IMR-90 (cell line): Measurements from ENCODE around the gene IRF4. TPM values are rescaled to one million over a fixed set of nuclear protein-coding genes. Genes with fewer than 3 reads are reported as not detected.

Experiments
- ATAC-seq: fragments of 200-7000 bp; cut with Tn5 transposase; 2 replicates; pipeline ENCODE4 v1.9.1; 2020; ENCODE audit warnings: low read depth, mild to moderate bottlenecking, moderate library complexity
- BruUV-seq: library from RNA; stranded (reverse); fragments of 400-500 nt; replicated peaks from 2 replicates; lab custom pipeline; 2021; lab: Mats Ljungman, UMichigan
- CTCF ChIA-PET: fragments of 300-600 bp; formaldehyde crosslinking; extraction: SDS; loops from one replicate; lab custom pipeline; 2021; ENCODE audit warnings: antibody characterized with exemption; lab: Yijun Ruan, JAX
- POLR2A ChIA-PET: fragments of 300-600 bp; sonication (Branson Sonifier 250); formaldehyde crosslinking; loops from one replicate; lab custom pipeline; 2022; ENCODE audit warnings: antibody characterized with exemption; ENCODE audit not compliant: unreplicated experiment; lab: Charles Lee
- DNase-seq: peaks from one replicate; pipeline ENCODE4 v3.0.0; 2013
- H2AFZ ChIP-seq: replicated peaks from 2 replicates; pipeline ENCODE3; 2013; ENCODE audit warnings: low read length, mild to moderate bottlenecking; ENCODE audit not compliant: poor library complexity
- H2AK5ac ChIP-seq: 2 replicates; pipeline ENCODE4 v1.6.1; 2013; ENCODE audit warnings: low read depth, low read length, inconsistent platforms
- H2AK9ac ChIP-seq: replicated peaks from 2 replicates; pipeline ENCODE3; 2013; ENCODE audit warnings: mild to moderate bottlenecking, low read depth, low read length, moderate library complexity; ENCODE audit not compliant: poor library complexity
- H2BK120ac ChIP-seq: 2 replicates; pipeline ENCODE4 v1.6.1; 2013; ENCODE audit warnings: low read depth, low read length, inconsistent platforms
- H2BK15ac ChIP-seq: 3 replicates; pipeline ENCODE4 v1.6.1; 2013; ENCODE audit warnings: low read depth, low read length, inconsistent platforms
- H2BK20ac ChIP-seq: 2 replicates; pipeline ENCODE4 v1.6.1; 2013; ENCODE audit warnings: low read depth, mild to moderate bottlenecking, inconsistent platforms, low read length, moderate library complexity
- H2BK5ac ChIP-seq: 2 replicates; pipeline ENCODE4 v1.6.1; 2013; ENCODE audit warnings: mild to moderate bottlenecking, low read depth, low read length, inconsistent platforms; ENCODE audit not compliant: poor library complexity, severe bottlenecking
- H3K14ac ChIP-seq: replicated peaks from 2 replicates; pipeline ENCODE4 v1.6.1; 2013; ENCODE audit warnings: low read depth, low read length, inconsistent platforms
- H3K18ac ChIP-seq: 2 replicates; pipeline ENCODE4 v1.6.1; 2013; ENCODE audit warnings: low read depth, low read length, control low read depth
- H3K23ac ChIP-seq: 2 replicates; pipeline ENCODE4 v1.6.1; 2013; ENCODE audit warnings: low read depth, low read length, inconsistent platforms
- H3K27ac ChIP-seq: 2 replicates; pipeline ENCODE4 v1.5.1; 2013; ENCODE audit warnings: mild to moderate bottlenecking, control low read depth, low read length; ENCODE audit not compliant: insufficient read depth
- H3K27me3 ChIP-seq: 2 replicates; pipeline ENCODE4 v1.6.1; 2013; ENCODE audit warnings: low read length; ENCODE audit not compliant: control insufficient read depth, insufficient read depth
- H3K36me3 ChIP-seq: 2 replicates; pipeline ENCODE4 v1.6.1; 2013; ENCODE audit warnings: low read length, mixed read lengths; ENCODE audit not compliant: control insufficient read depth, insufficient read depth
- H3K4ac ChIP-seq: 2 replicates; pipeline ENCODE4 v1.6.1; 2013; ENCODE audit warnings: low read depth, low read length, inconsistent platforms
- H3K4me1 ChIP-seq: 2 replicates; pipeline ENCODE4 v1.6.1; 2013; ENCODE audit warnings: low read length, mixed read lengths; ENCODE audit not compliant: control insufficient read depth, insufficient read depth
- H3K4me2 ChIP-seq: 2 replicates; pipeline ENCODE4 v1.6.1; 2013; ENCODE audit warnings: low read depth, mild to moderate bottlenecking, control low read depth, low read length, moderate library complexity
- H3K4me3 ChIP-seq: 2 replicates; pipeline ENCODE4 v1.5.1; 2013; ENCODE audit warnings: low read depth, mild to moderate bottlenecking, control low read depth, low read length, moderate library complexity; ENCODE audit not compliant: insufficient read depth
- H3K56ac ChIP-seq: 2 replicates; pipeline ENCODE4 v1.6.1; 2013; ENCODE audit warnings: low read length, inconsistent platforms; ENCODE audit not compliant: insufficient read depth; ENCODE audit errors: extremely low read depth
- H3K79me1 ChIP-seq, 2 experiments: 2 replicates each; pipeline ENCODE4 v1.6.1; 2013; ENCODE audit warnings: low read length in 2 of 2, inconsistent platforms in 1 of 2, low read depth in 1 of 2
- H3K9ac ChIP-seq: 2 replicates; pipeline ENCODE4 v1.6.1; 2013; ENCODE audit warnings: low read depth, low read length, control low read depth
- H3K9me1 ChIP-seq: 2 replicates; pipeline ENCODE4 v1.6.1; 2013; ENCODE audit warnings: low read length, inconsistent platforms; ENCODE audit not compliant: insufficient read depth
- H3K9me3 ChIP-seq: 2 replicates; pipeline ENCODE4 v1.6.1; 2013; ENCODE audit warnings: low read length; ENCODE audit not compliant: control insufficient read depth, insufficient read depth
- H4K20me1 ChIP-seq: 2 replicates; pipeline ENCODE4 v1.6.1; 2013; ENCODE audit warnings: low read length, inconsistent platforms; ENCODE audit not compliant: insufficient read depth
- H4K5ac ChIP-seq: 2 replicates; pipeline ENCODE4 v1.6.1; 2013; ENCODE audit warnings: mild to moderate bottlenecking, low read depth, low read length, control low read depth
- H4K8ac ChIP-seq, 2 experiments: 2 replicates each; pipeline ENCODE4 v1.6.1; 2013; ENCODE audit warnings: low read depth in 2 of 2, low read length in 2 of 2, control low read depth in 1 of 2, inconsistent platforms in 1 of 2
- H4K91ac ChIP-seq: 2 replicates; pipeline ENCODE4 v1.6.1; 2013; ENCODE audit warnings: low read depth, low read length, inconsistent platforms; ENCODE audit not compliant: insufficient read depth
- BHLHE40 ChIP-seq: fragments of 150-350 bp; IDR thresholded peaks from 2 replicates; pipeline ENCODE4 v1.6.1; 2016; ENCODE audit warnings: mild to moderate bottlenecking, low read depth, low read length
- CEBPB ChIP-seq: IDR thresholded peaks from 2 replicates; pipeline ENCODE4 v1.6.1; 2012; ENCODE audit warnings: low read depth, low read length, improper control_type of control experiment
- CHD1 ChIP-seq: IDR thresholded peaks from 2 replicates; pipeline ENCODE4 v1.6.1; 2012; ENCODE audit warnings: low read depth, low read length, improper control_type of control experiment
- CTCF ChIP-seq: conservative IDR thresholded peaks from 2 replicates; pipeline ENCODE4 v1.5.1; 2012; ENCODE audit warnings: mild to moderate bottlenecking, low read depth, low read length, improper control_type of control experiment
- ELK1 ChIP-seq: fragments of 150-350 bp; IDR thresholded peaks from 2 replicates; pipeline ENCODE4 v1.6.1; 2016; ENCODE audit warnings: low read depth, mild to moderate bottlenecking, low read length, moderate library complexity, borderline replicate concordance
- FOS ChIP-seq: fragments of 150-350 bp; IDR thresholded peaks from 2 replicates; pipeline ENCODE4 v1.6.1; 2016; ENCODE audit warnings: low read depth, low read length
- MAFK ChIP-seq: IDR thresholded peaks from 2 replicates; pipeline ENCODE4 v1.6.1; 2012; ENCODE audit warnings: low read depth, low read length, improper control_type of control experiment
- MAZ ChIP-seq: IDR thresholded peaks from 2 replicates; pipeline ENCODE4 v1.6.1; 2012; ENCODE audit warnings: low read depth, mild to moderate bottlenecking, low read length, improper control_type of control experiment, moderate library complexity, borderline replicate concordance
- MXI1 ChIP-seq: IDR thresholded peaks from 2 replicates; pipeline ENCODE4 v1.6.1; 2012; ENCODE audit warnings: low read depth, mild to moderate bottlenecking, low read length, moderate library complexity, borderline replicate concordance
- NFE2L2 ChIP-seq: fragments of 150-350 bp; IDR thresholded peaks from 2 replicates; pipeline ENCODE4 v1.6.1; 2016; ENCODE audit warnings: low read depth, mild to moderate bottlenecking, low read length
- POLR2A ChIP-seq: IDR thresholded peaks from 2 replicates; pipeline ENCODE4 v1.6.1; 2012; ENCODE audit warnings: mild to moderate bottlenecking, low read depth, low read length
- RAD21 ChIP-seq: IDR thresholded peaks from 2 replicates; pipeline ENCODE4 v1.6.1; 2012; ENCODE audit warnings: low read length, improper control_type of control experiment
- RCOR1 ChIP-seq: IDR thresholded peaks from 2 replicates; pipeline ENCODE4 v1.6.1; 2012; ENCODE audit warnings: mild to moderate bottlenecking, low read length, improper control_type of control experiment; ENCODE audit not compliant: insufficient replicate concordance
- RFX5 ChIP-seq: IDR thresholded peaks from 2 replicates; pipeline ENCODE4 v1.8.0; 2012; ENCODE audit warnings: low read depth, mild to moderate bottlenecking, low read length, moderate library complexity
- SMC3 ChIP-seq: fragments of 150-350 bp; IDR thresholded peaks from 2 replicates; pipeline ENCODE4 v1.6.1; 2016; ENCODE audit warnings: low read depth, mild to moderate bottlenecking, antibody characterized with exemption, low read length, moderate library complexity
- USF2 ChIP-seq: fragments of 150-350 bp; IDR thresholded peaks from 2 replicates; pipeline ENCODE4 v1.6.1; 2017; ENCODE audit warnings: mild to moderate bottlenecking, antibody characterized with exemption, low read length, low read depth
- WGBS, 2 experiments: methylation state at CpG; one replicate each; pipeline versions ENCODE4 v1.1.5 to v1.1.7; 2013; ENCODE audit warnings: missing lambda C conversion rate in 2 of 2; ENCODE audit not compliant: insufficient read length in 1 of 2; ENCODE audit errors: extremely low coverage in 2 of 2; 5-methylcytosine and 5-hydroxymethylcytosine counted together
- dilution Hi-C: fragments of 300-500 bp; cut with HindIII; formaldehyde crosslinking; loops from one replicate; pipeline ENCODE4 v1.14.3; 2018; ENCODE audit warnings: low sequenced_read_pairs; ENCODE audit not compliant: unreplicated experiment
- in situ Hi-C: fragments of 300-500 bp; cut with MboI; formaldehyde crosslinking; loops from 3 replicates; pipeline ENCODE4 v1.14.3; 2019; ENCODE audit warnings: low sequenced_read_pairs, inconsistent platforms, mixed read lengths
- intact Hi-C: fragments of 100-400 bp; cut with micrococcal nuclease; formaldehyde crosslinking; loops from 2 replicates; pipeline ENCODE4 v1.10.0; 2022
- polyA plus RNA-seq, 3 experiments: library from polyadenylated mRNA; depleted of rRNA; stranded (reverse); fragments of >200 nt; gene quantifications; 2 replicates each; pipeline ENCODE4 v1.2.3, GENCODE V29; 2012; ENCODE audit warnings: low replicate concordance in 1 of 3
- total RNA-seq: library from RNA; depleted of rRNA; stranded (reverse); fragments of >200 nt; gene quantifications from 2 replicates; pipeline ENCODE4 v1.2.3, GENCODE V29; 2012

Gene IRF4
- total and polyA plus RNA-seq, 2 of the 4 experiments (the other 2 are of a cell fraction), result not detected

DNA sequence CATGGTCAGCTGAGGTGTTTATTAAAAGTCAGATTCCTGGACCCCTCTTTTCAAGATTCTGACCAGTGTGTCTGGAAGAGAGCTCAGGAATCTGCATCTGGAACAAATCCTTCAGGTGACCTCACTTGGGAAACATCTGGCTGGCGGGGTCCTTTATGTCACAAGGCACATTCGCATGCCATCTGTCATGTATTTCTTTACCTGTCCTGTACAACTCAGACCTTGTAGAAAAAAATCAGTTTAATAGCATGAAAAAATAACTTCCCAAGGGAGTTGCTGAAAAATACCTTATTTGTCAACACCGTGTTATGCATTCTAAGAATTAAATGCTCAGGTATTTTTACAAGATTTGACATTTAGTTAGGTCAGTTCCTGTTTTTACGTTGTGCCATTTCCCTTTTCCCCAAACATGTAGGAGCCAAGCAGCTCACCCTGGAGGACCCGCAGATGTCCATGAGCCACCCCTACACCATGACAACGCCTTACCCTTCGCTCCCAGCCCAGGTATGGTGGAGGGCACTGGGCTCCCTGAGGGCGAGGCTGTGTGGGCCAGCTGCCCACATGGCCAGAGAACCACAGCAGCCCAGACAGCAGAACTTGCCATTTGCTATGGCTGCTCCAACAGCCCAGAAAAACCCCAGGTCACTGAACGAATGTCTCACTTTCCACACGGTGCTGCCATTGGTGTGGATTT lies 4.0 kb downstream of the IRF4 start:
- ChIA-PET POLR2A (no interaction called here), CTCF (no interaction called here)
- Histone ChIP-seq H4K91ac (no peak overlapping the region), H3K36me3 (no peaks in the 10 kb centered on the region), H2AFZ (no peak overlapping the region), H3K27ac (no peak overlapping the region), H3K79me1 (no peaks in the 10 kb centered on the region), H3K14ac (no peak overlapping the region), H3K18ac (no peak overlapping the region), H3K9me3 (no peaks in the 10 kb centered on the region), H3K4ac (no peak overlapping the region), H4K8ac (no peak overlapping the region), H3K23ac (no peak overlapping the region), H2BK120ac (no peak overlapping the region), H3K56ac (no peak overlapping the region), H2BK20ac (no peak overlapping the region), H3K9me1 (no peaks in the 10 kb centered on the region), H4K5ac (no peak overlapping the region), H3K4me2 (no peak overlapping the region), H2BK5ac (no peak overlapping the region), H2AK5ac (no peak overlapping the region), H4K20me1 (no peaks in the 10 kb centered on the region), H3K27me3 (peaks cover 85% of the 10 kb centered on the region), H3K4me3 (no peak overlapping the region), H3K4me1 (0 out of 2 replicates have a peak, but pooled peaks cover 1% of the 10 kb centered on the region), H2BK15ac (no peak overlapping the region), H3K9ac (no peak overlapping the region), H2AK9ac (no peak overlapping the region)
- 100% methylated on average over 2 of the region's 10 CpGs; no CpG with 5 or more reads in 1 of the 2 experiments for WGBS, 2 experiments
- no peak for DNase-seq
- in situ Hi-C loops, result no loop called here
- TF ChIP-seq NFE2L2, result no peak
- no peak for TF ChIP-seq CHD1
- TF ChIP-seq USF2, result no peak
- no peak for TF ChIP-seq CTCF
- no peak for TF ChIP-seq SMC3
- TF ChIP-seq RFX5, result no peak
- no peak for TF ChIP-seq MXI1
- TF ChIP-seq FOS, result no peak
- no peak for TF ChIP-seq POLR2A
- no peak for TF ChIP-seq MAZ
- no peak for TF ChIP-seq CEBPB
- no peak for TF ChIP-seq MAFK
- TF ChIP-seq BHLHE40, result no peak
- no peak for TF ChIP-seq RCOR1
- TF ChIP-seq RAD21, result no peak
- no peak for TF ChIP-seq ELK1
- no peak for ATAC-seq
- no TSS peak for BruUV-seq
- dilution Hi-C loops, result no loop called here
- intact Hi-C loops, result no loop called here
